Naive thymus-derived CD4-positive, alpha-beta T cell (primary cell): Measurements from ENCODE around the gene TBX20. TPM values are rescaled to one million over a fixed set of nuclear protein-coding genes. Genes with fewer than 3 reads are reported as not detected.
"Not testable (repeated sequence)": the region's sequence is repeated elsewhere in the genome, so short reads cannot be mapped to it uniquely, and the experiment has no call there.

Source experiments
- ATAC-seq: fragments of 150-1000 bp; cut with Tn5 transposase; 2 replicates; pipeline ENCODE4 v1.10.0; 2021; ENCODE audit warnings: mild to moderate bottlenecking, moderate library complexity
- CTCF ChIA-PET: fragments of 350-600 bp; sonication (Branson Sonifier 250); formaldehyde crosslinking; loops from one replicate; lab custom pipeline; 2021; ENCODE audit warnings: antibody characterized with exemption; lab: Charles Lee
- POLR2A ChIA-PET: fragments of 350-600 bp; sonication (Branson Sonifier 250); formaldehyde crosslinking; loops from one replicate; lab custom pipeline; 2021; ENCODE audit warnings: antibody characterized with exemption, inconsistent platforms; lab: Charles Lee
- DNase-seq, 9 donors: peaks; one replicate each; pipeline versions ENCODE4 v3.0.0 to v3.0.0-alpha.2; 2020 to 2022; ENCODE audit warnings: mixed read lengths in 1 of 9
- H3K27ac ChIP-seq: one replicate; pipeline ENCODE4 v1.7.0; 2013; ENCODE audit warnings: mild to moderate bottlenecking, low read depth, low read length, moderate library complexity
- H3K27me3 ChIP-seq, 2 donors: one replicate each; pipeline ENCODE4 v1.7.0; 2013; ENCODE audit warnings: low read length in 2 of 2, mild to moderate bottlenecking in 2 of 2, moderate library complexity in 2 of 2; ENCODE audit not compliant: control insufficient read depth in 2 of 2, insufficient read depth in 2 of 2
- H3K36me3 ChIP-seq, 3 experiments: 1 replicate in 2 of 3; 2 replicates in 1 of 3; pipeline ENCODE4 v1.7.0; 2013; ENCODE audit warnings: low read length in 3 of 3, mild to moderate bottlenecking in 3 of 3, moderate library complexity in 1 of 3; ENCODE audit not compliant: insufficient read depth in 3 of 3, control insufficient read depth in 2 of 3
- H3K4me1 ChIP-seq, 2 donors: one replicate each; pipeline ENCODE4 v1.7.0; 2013; ENCODE audit warnings: low read length in 2 of 2, mild to moderate bottlenecking in 2 of 2, moderate library complexity in 1 of 2; ENCODE audit not compliant: control insufficient read depth in 2 of 2, insufficient read depth in 2 of 2
- H3K4me3 ChIP-seq: 2 replicates; pipeline ENCODE4 v1.7.0; 2013; ENCODE audit warnings: mild to moderate bottlenecking, low read length
- H3K9me3 ChIP-seq, 3 experiments: 1 replicate in 2 of 3; 2 replicates in 1 of 3; pipeline ENCODE4 v1.7.0; 2013; ENCODE audit warnings: low read length in 3 of 3; ENCODE audit not compliant: control insufficient read depth in 2 of 3
- H3K27ac Mint-ChIP-seq, 9 donors: one replicate each; pipeline ENCODE4 v1.8.0; 2020 to 2022; ENCODE audit warnings: mixed read lengths in 9 of 9, mild to moderate bottlenecking in 8 of 9, moderate library complexity in 5 of 9, inconsistent platforms in 2 of 9
- H3K27me3 Mint-ChIP-seq, 5 donors: one replicate each; pipeline ENCODE4 v1.8.0; 2021 to 2022; ENCODE audit warnings: mixed read lengths in 5 of 5, mild to moderate bottlenecking in 1 of 5
- H3K36me3 Mint-ChIP-seq, 5 donors: one replicate each; pipeline ENCODE4 v1.8.0; 2020 to 2022; ENCODE audit warnings: mixed read lengths in 5 of 5, mild to moderate bottlenecking in 3 of 5, inconsistent platforms in 1 of 5
- H3K4me1 Mint-ChIP-seq, 7 donors: one replicate each; pipeline ENCODE4 v1.8.0; 2020 to 2022; ENCODE audit warnings: mixed read lengths in 7 of 7, mild to moderate bottlenecking in 3 of 7, inconsistent platforms in 1 of 7
- H3K4me3 Mint-ChIP-seq, 10 donors: one replicate each; pipeline ENCODE4 v1.8.0; 2020 to 2022; ENCODE audit warnings: mild to moderate bottlenecking in 10 of 10, mixed read lengths in 10 of 10, moderate library complexity in 6 of 10, inconsistent platforms in 2 of 10
- H3K9me3 Mint-ChIP-seq, 11 donors: one replicate each; pipeline ENCODE4 v1.8.0; 2020 to 2022; ENCODE audit warnings: mixed read lengths in 11 of 11, mild to moderate bottlenecking in 4 of 11, inconsistent platforms in 1 of 11, moderate library complexity in 1 of 11
- intact Hi-C, 2 donors: fragments of 100-400 bp; cut with micrococcal nuclease; formaldehyde crosslinking; loops; one replicate each; pipeline ENCODE4 v1.15.1; 2023
- polyA plus RNA-seq, 2 donors: library from polyadenylated mRNA; unstranded; fragments of 300-500 nt; fragmentation: Illumina TruSeq; gene quantifications; one replicate each; pipeline ENCODE4 v1.2.3, GENCODE V29; 2021
- total RNA-seq, 6 experiments: library from RNA in 5 of 6; stranded (reverse) in 5 of 6; gene quantifications; 1 replicate in 5 of 6; 2 replicates in 1 of 6; pipeline ENCODE4 v1.2.3 and lab custom pipeline; 2021 to 2026

Gene TBX20
- total and polyA plus RNA-seq, 7 experiments from 2014 or later, result not detected

DNA sequence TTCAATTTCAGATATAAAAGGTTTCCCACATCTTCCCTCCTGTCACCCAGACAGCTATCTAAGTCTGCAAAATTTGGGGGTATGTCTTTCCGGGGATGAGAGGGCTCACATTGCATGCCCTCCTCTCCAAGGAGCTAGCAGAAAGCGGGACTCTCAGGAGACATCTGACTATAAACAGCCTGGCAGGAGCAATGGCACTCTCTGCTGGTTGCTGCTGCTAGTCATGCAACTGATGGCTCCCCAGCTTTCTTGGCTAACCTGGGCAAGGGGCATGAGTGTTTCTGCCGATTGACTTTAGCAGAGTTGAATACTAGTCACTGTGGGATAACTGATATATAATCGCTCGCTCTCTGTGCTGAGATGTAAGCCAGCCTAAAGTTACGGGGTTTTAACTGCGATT, 12.0 kb downstream of the TBX20 start:
- POLR2A ChIA-PET, result no interaction called here
- Mint-ChIP-seq H3K4me3 (no peak overlapping the region), H3K27ac (no peak overlapping the region), H3K36me3 (no peaks in the 10 kb centered on the region), H3K9me3 (peaks cover 0 to 2% (median 0%) of the 10 kb centered on the region in 11 donors), H3K4me1 (peaks cover 0 to 5% (median 0%) of the 10 kb centered on the region in 7 donors), H3K27me3 (peaks cover 24 to 55% (median 46%) of the 10 kb centered on the region in 5 donors)
- CTCF ChIA-PET, result no interaction called here
- H3K4me3 ChIP-seq, result no peak overlapping the region
- no peak overlapping the region for H3K27ac ChIP-seq
- intact Hi-C loops, result no loop called here
- no peaks in the 10 kb centered on the region for H3K4me1 ChIP-seq
- peaks cover 0 to 9% of the 10 kb centered on the region in 2 donors for H3K27me3 ChIP-seq
- no peak for DNase-seq
- ATAC-seq, result no peak
- no peaks in the 10 kb centered on the region for H3K36me3 ChIP-seq
- no peaks in the 10 kb centered on the region for H3K9me3 ChIP-seq

- H3K27me3 ChIP-seq, result peaks cover 0 to 9% of the 10 kb centered on the region in 2 donors
- H3K4me3 ChIP-seq, result no peak overlapping the region
- no peaks in the 10 kb centered on the region for H3K36me3 ChIP-seq
- H3K36me3 Mint-ChIP-seq, result no peaks in the 10 kb centered on the region
- H3K4me1 Mint-ChIP-seq, result peaks cover 0 to 5% (median 0%) of the 10 kb centered on the region in 7 donors
- H3K4me1 ChIP-seq, result no peaks in the 10 kb centered on the region
- no peak for DNase-seq
- H3K4me3 Mint-ChIP-seq, result no peak overlapping the region
- no peak overlapping the region for H3K27ac Mint-ChIP-seq
- peaks cover 22 to 53% (median 46%) of the 10 kb centered on the region in 5 donors for H3K27me3 Mint-ChIP-seq
- intact Hi-C loops, result no loop called here
- no peaks in the 10 kb centered on the region for H3K9me3 ChIP-seq
- ChIA-PET POLR2A (no interaction called here), CTCF (no interaction called here)
- H3K27ac ChIP-seq, result no peak overlapping the region
- peaks cover 0 to 2% (median 0%) of the 10 kb centered on the region in 11 donors for H3K9me3 Mint-ChIP-seq
- no peak for ATAC-seq
Observed at GRCh38 chr7:35241436-35241835, 12.5 kb downstream of the TBX20 start.

GRCh38 chr7:35241008-35241407, 12.9 kb downstream of the TBX20 start:
- peaks cover 22 to 53% (median 48%) of the 10 kb centered on the region in 5 donors for H3K27me3 Mint-ChIP-seq
- POLR2A ChIA-PET, H3K27ac Mint-ChIP-seq, CTCF ChIA-PET, H3K4me3 Mint-ChIP-seq, intact Hi-C loops, H3K4me1 Mint-ChIP-seq, DNase-seq, H3K9me3 Mint-ChIP-seq, H3K27me3 ChIP-seq, ATAC-seq, H3K9me3 ChIP-seq, H3K36me3 ChIP-seq, H3K4me3 ChIP-seq, H3K36me3 Mint-ChIP-seq, H3K4me1 ChIP-seq, H3K27ac ChIP-seq: not testable (repeated sequence)

DNA sequence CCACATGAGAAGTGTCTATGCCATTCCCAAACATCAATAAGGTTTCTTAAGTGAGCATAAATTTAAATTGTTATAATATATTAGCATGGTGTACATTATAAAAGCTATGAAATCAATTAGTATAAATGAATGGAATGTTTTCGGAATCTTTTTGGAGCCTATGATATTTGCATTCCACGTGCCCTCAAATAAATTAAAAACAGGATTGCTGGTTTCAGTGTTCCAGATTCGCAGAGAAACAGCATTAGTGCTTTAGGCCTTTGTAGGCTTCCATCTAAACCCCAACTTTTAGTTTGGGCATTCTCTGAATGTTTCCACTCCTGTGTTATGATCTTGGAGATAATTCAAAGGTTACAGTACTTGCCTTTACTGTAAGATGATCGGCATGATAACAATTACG, 15.4 kb downstream of the TBX20 start:
- H3K4me3 ChIP-seq, ATAC-seq, H3K4me1 Mint-ChIP-seq, CTCF ChIA-PET, H3K27me3 ChIP-seq, H3K36me3 ChIP-seq, H3K27ac ChIP-seq, H3K36me3 Mint-ChIP-seq, H3K9me3 Mint-ChIP-seq, H3K4me1 ChIP-seq, POLR2A ChIA-PET, H3K9me3 ChIP-seq, DNase-seq, H3K4me3 Mint-ChIP-seq, H3K27ac Mint-ChIP-seq, intact Hi-C loops: not testable (repeated sequence)
- H3K27me3 Mint-ChIP-seq, result peaks cover 15 to 44% (median 38%) of the 10 kb centered on the region in 5 donors

DNA sequence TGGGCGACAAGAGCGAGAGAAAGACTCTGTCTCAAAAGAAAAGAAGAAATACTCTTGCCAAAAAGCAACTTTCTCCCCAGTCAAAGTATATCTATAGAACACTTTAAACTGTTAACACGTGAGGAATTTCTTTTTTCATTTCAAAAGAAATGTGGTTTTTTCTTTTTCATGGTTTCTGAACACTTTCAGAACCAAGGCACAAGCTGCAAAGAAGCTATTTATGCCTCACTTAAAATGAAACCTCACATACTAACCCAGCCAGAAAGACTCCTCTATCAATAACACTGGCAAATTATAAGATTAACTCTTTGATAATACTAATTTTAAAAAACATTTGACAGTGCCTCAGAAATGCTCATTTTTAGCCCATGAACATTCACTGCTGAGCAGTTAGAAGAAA, 20.9 kb downstream of the TBX20 start:
- Mint-ChIP-seq H3K27ac (no peak overlapping the region), H3K4me3 (no peak overlapping the region), H3K9me3 (no peaks in the 10 kb centered on the region), H3K4me1 (peaks cover 0 to 5% (median 0%) of the 10 kb centered on the region in 7 donors), H3K27me3 (peaks cover 3 to 19% (median 10%) of the 10 kb centered on the region in 5 donors), H3K36me3 (no peaks in the 10 kb centered on the region)
- ChIA-PET CTCF (no interaction called here), POLR2A (no interaction called here)
- Histone ChIP-seq H3K4me1 (no peaks in the 10 kb centered on the region), H3K4me3 (no peak overlapping the region), H3K9me3 (no peaks in the 10 kb centered on the region), H3K27me3 (no peaks in the 10 kb centered on the region), H3K36me3 (no peaks in the 10 kb centered on the region), H3K27ac (no peak overlapping the region)
- intact Hi-C loops, result no loop called here
- DNase-seq (no peak), ATAC-seq (no peak)

GRCh38 chr7:35231221-35231620, 22.7 kb downstream of the TBX20 start:
- H3K36me3 Mint-ChIP-seq, H3K9me3 ChIP-seq, intact Hi-C loops, DNase-seq, H3K4me1 Mint-ChIP-seq, ATAC-seq, H3K27me3 ChIP-seq, H3K27ac Mint-ChIP-seq, H3K4me1 ChIP-seq, H3K9me3 Mint-ChIP-seq, CTCF ChIA-PET, H3K36me3 ChIP-seq, H3K4me3 ChIP-seq, H3K4me3 Mint-ChIP-seq, H3K27ac ChIP-seq, POLR2A ChIA-PET: not testable (repeated sequence)
- peaks cover 0 to 14% (median 5%) of the 10 kb centered on the region in 5 donors for H3K27me3 Mint-ChIP-seq

GRCh38 chr7:35229116-35229780, 24.7 kb downstream of the TBX20 start:
- ATAC-seq, DNase-seq, H3K4me1 ChIP-seq, H3K9me3 ChIP-seq, H3K4me3 ChIP-seq, H3K9me3 Mint-ChIP-seq, H3K27ac Mint-ChIP-seq, H3K36me3 ChIP-seq, H3K4me3 Mint-ChIP-seq, H3K36me3 Mint-ChIP-seq, CTCF ChIA-PET, H3K4me1 Mint-ChIP-seq, intact Hi-C loops, POLR2A ChIA-PET, H3K27me3 ChIP-seq, H3K27ac ChIP-seq: not testable (repeated sequence)
- H3K27me3 Mint-ChIP-seq, result peaks cover 1 to 16% (median 5%) of the 10 kb centered on the region in 5 donors
